ENCODE data around the gene SEL1L2. TPM values are rescaled to one million over a fixed set of nuclear protein-coding genes. Genes with fewer than 3 reads are reported as not detected.

SEL1L2 gene
- total and polyA plus RNA-seq, 9 of the 15 experiments (the other 6 are each of a cell fraction or from before 2014, with no cell fraction given), result not detected

- no peak for ATAC-seq
- ChIA-PET POLR2A (no interaction called here), CTCF (ENCODE audit: low intra/inter-chr PET ratio) (no interaction called here)
- H2AFZ ChIP-seq (ENCODE audit: low read depth, low read length), result no peak overlapping the region
- in situ Hi-C loops (cut with MboI), result no loop called here
- no peak overlapping the region for H3K4me2 ChIP-seq (ENCODE audit: insufficient read depth, low read length)
- TF ChIP-seq, protein P1, sequence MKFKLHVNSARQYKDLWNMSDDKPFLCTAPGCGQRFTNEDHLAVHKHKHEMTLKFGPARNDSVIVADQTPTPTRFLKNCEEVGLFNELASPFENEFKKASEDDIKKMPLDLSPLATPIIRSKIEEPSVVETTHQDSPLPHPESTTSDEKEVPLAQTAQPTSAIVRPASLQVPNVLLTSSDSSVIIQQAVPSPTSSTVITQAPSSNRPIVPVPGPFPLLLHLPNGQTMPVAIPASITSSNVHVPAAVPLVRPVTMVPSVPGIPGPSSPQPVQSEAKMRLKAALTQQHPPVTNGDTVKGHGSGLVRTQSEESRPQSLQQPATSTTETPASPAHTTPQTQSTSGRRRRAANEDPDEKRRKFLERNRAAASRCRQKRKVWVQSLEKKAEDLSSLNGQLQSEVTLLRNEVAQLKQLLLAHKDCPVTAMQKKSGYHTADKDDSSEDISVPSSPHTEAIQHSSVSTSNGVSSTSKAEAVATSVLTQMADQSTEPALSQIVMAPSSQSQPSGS (CRISPR knock-in tag; IDR thresholded peaks at IDR 0.05), result no peak
- H3K9me3 ChIP-seq (replicated peaks; ENCODE audit: control insufficient read depth, insufficient read depth, low read depth, low read length), result no peaks in the 10 kb centered on the region
- no peaks in the 10 kb centered on the region for H3K27me3 ChIP-seq (ENCODE audit: control insufficient read depth in 2 of 2, insufficient read depth in 2 of 2, low read length in 2 of 2)
- no peaks in the 10 kb centered on the region for H3K9me1 ChIP-seq (ENCODE audit: control insufficient read depth, insufficient read depth, low read length)
- H3K4me1 ChIP-seq (replicated peaks in 1 of 2; ENCODE audit: control insufficient read depth in 2 of 2, insufficient read depth in 2 of 2, low read length in 2 of 2), result no peaks in the 10 kb centered on the region
- WGBS (ENCODE audit: insufficient coverage, low coverage, missing lambda C conversion rate), result 64% methylated on average over 2 of the region's 2 CpGs
- intact Hi-C loops (cut with micrococcal nuclease), result no loop called here
- no peaks in the 10 kb centered on the region for H3K79me2 ChIP-seq (ENCODE audit: control insufficient read depth, insufficient read depth, low read length)
- H3K4me3 ChIP-seq, result no peak overlapping the region
- no peak for DNase-seq (ENCODE audit: extremely low read depth in 1 of 4, low spot score in 3 of 4)
- no TSS peak for BruUV-seq (replicated peaks)
- H3K27ac ChIP-seq (ENCODE audit: extremely low read depth, low read depth, low read length), result no peak overlapping the region
- H4K20me1 ChIP-seq (replicated peaks; ENCODE audit: control insufficient read depth, insufficient read depth, low read length), result no peaks in the 10 kb centered on the region
- no peak overlapping the region for H3K9ac ChIP-seq (ENCODE audit: insufficient read depth in 1 of 2, low read depth in 2 of 2, low read length in 2 of 2)
- FAIRE-seq, result no peak
- peaks cover 83% of the 10 kb centered on the region; the same call in 2 of the 3 replicates for H3K36me3 ChIP-seq (ENCODE audit: control insufficient read depth, insufficient read depth, low read length)
Observed at GRCh38 chr20:13809373-13809772, 181.0 kb downstream of the SEL1L2 start.

DNA sequence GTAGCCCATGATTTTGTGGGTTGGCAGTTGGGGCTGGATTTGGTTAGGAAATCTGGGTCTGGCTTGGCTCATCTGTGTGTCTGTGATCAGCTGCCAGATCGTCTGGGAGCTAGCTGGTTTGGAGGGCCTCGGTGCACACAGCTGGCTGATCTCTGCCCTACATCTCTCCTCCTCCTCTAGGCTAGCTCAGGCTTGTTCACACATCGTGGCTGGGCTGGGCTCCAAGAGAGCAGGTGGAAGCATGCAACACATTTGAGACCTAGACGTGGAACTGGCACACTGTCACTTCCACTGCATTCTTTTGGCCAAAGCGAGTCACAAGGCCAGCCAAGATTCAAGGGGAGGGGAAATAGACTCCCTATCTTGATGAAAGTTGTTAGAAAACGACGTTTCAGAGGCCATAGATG, 189.7 kb downstream of the SEL1L2 start:
- H3K4me3 ChIP-seq, result no peak overlapping the region
- H3K4me2 ChIP-seq (ENCODE audit: insufficient read depth, low read length), result no peak overlapping the region
- ATAC-seq (no peak), FAIRE-seq (no peak), DNase-seq (ENCODE audit: extremely low read depth in 1 of 4, low spot score in 3 of 4) (no peak)
- no TSS peak for BruUV-seq (replicated peaks)
- H3K27me3 ChIP-seq (ENCODE audit: control insufficient read depth in 2 of 2, insufficient read depth in 2 of 2, low read length in 2 of 2), result no peaks in the 10 kb centered on the region
- H3K9ac ChIP-seq (ENCODE audit: insufficient read depth in 1 of 2, low read depth in 2 of 2, low read length in 2 of 2), result no peak overlapping the region; a peak in 1 of 4 replicates
- H3K4me1 ChIP-seq (replicated peaks in 1 of 2; ENCODE audit: control insufficient read depth in 2 of 2, insufficient read depth in 2 of 2, low read length in 2 of 2), result no peaks in the 10 kb centered on the region
- ChIA-PET CTCF (ENCODE audit: low intra/inter-chr PET ratio) (no interaction called here), POLR2A (no interaction called here)
- no peaks in the 10 kb centered on the region for H3K9me1 ChIP-seq (ENCODE audit: control insufficient read depth, insufficient read depth, low read length)
- in situ Hi-C loops (cut with MboI), result no loop called here
- H3K27ac ChIP-seq (ENCODE audit: extremely low read depth, low read depth, low read length), result no peak overlapping the region
- H3K36me3 ChIP-seq (ENCODE audit: control insufficient read depth, insufficient read depth, low read length), result peaks cover 82% of the 10 kb centered on the region
- intact Hi-C loops (cut with micrococcal nuclease), result no loop called here
- no peaks in the 10 kb centered on the region for H3K79me2 ChIP-seq (ENCODE audit: control insufficient read depth, insufficient read depth, low read length)
- no peak overlapping the region for H2AFZ ChIP-seq (ENCODE audit: low read depth, low read length)
- no peaks in the 10 kb centered on the region for H3K9me3 ChIP-seq (replicated peaks; ENCODE audit: control insufficient read depth, insufficient read depth, low read depth, low read length)
- WGBS (ENCODE audit: insufficient coverage, low coverage, missing lambda C conversion rate), result 60% methylated on average over 4 of the region's 7 CpGs
- H4K20me1 ChIP-seq (replicated peaks; ENCODE audit: control insufficient read depth, insufficient read depth, low read length), result no peaks in the 10 kb centered on the region
- TF ChIP-seq MYNN (IDR thresholded peaks at IDR 0.05), result no peak
- no peak for TF ChIP-seq MYNN (CRISPR knock-in tag; IDR thresholded peaks at IDR 0.05)
- no peak for TF ChIP-seq PRDM10 (IDR thresholded peaks at IDR 0.05; ENCODE audit: partially characterized antibody)
- TF ChIP-seq ZNF551 (CRISPR knock-in tag; IDR thresholded peaks at IDR 0.05), result no peak
- no peak for TF ChIP-seq U2AF1 (optimal IDR thresholded peaks at IDR 0.05; ENCODE audit: low read depth, low read length)
- no peak for TF ChIP-seq FOXP4 (CRISPR knock-in tag; IDR thresholded peaks at IDR 0.05; ENCODE audit: borderline replicate concordance)
- TF ChIP-seq FOXA1 (IDR thresholded peaks at IDR 0.05; ENCODE audit: borderline replicate concordance), result no peak
- no peak for TF ChIP-seq FOXK1 (CRISPR knock-in tag; IDR thresholded peaks at IDR 0.05; ENCODE audit: borderline replicate concordance)
- TF ChIP-seq MAFF (IDR thresholded peaks at IDR 0.05; ENCODE audit: low read length), result no peak

All from K562 (cell line).